ENCODE data around the gene MUCL3. TPM values are rescaled to one million over a fixed set of nuclear protein-coding genes. Genes with fewer than 3 reads are reported as not detected.

MUCL3 gene
- total RNA-seq, 2 experiments from 2014 or later: not detected

DNA sequence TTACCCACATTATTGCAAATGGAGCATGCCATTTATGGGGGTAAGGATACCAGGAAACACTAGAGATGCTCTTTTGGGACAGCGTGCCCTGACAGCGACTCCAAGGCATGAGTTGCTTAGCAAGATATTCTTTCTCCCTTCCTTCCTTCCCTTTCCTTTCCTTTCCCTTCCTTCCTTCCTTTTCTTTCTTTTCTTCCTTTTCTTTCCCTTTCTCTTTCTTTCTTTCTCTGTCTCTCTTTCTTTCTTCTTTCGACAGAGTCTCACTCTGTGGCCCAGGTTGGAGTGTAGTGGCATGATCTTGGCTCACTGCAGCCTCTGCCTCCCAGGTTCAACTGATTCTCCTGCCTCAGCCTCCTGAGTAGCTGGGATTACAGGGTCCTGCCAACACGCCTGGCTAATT is 3.3 kb downstream of the MUCL3 start:
- no TSS peak for BruUV-seq (replicated peaks)
- H3K4me2 ChIP-seq (ENCODE audit: low read length): no peak overlapping the region
- CTCF ChIA-PET (ENCODE audit: unreplicated experiment): no interaction called here
- no peaks in the 10 kb centered on the region for H3K9me3 ChIP-seq (ENCODE audit: low read length)
- H3K9me2 ChIP-seq (ENCODE audit: insufficient read depth, low read length): no peaks in the 10 kb centered on the region
- no peaks in the 10 kb centered on the region for H3K79me2 ChIP-seq (ENCODE audit: insufficient read depth, low read depth, low read length)
- intact Hi-C loops (cut with micrococcal nuclease; ENCODE audit: unreplicated experiment): no loop called here
- H2AFZ ChIP-seq (ENCODE audit: low read length): no peak overlapping the region
- H4K20me1 ChIP-seq (ENCODE audit: insufficient read depth, low read length): no peaks in the 10 kb centered on the region
- DNase-seq (ENCODE audit: low spot score): no peak
- H3K36me3 ChIP-seq (ENCODE audit: insufficient read depth, low read length): no peaks in the 10 kb centered on the region
- no peak overlapping the region for H3K27ac ChIP-seq (ENCODE audit: low read depth, low read length, poor library complexity, severe bottlenecking)
- H3K4me3 ChIP-seq (ENCODE audit: low read depth, low read length, poor library complexity, severe bottlenecking): no peak overlapping the region
- TF ChIP-seq EZH2phosphoT487 (IDR thresholded peaks at IDR 0.05; ENCODE audit: borderline replicate concordance, low read depth, low read length) (no peak), CTCF (conservative IDR thresholded peaks at IDR 0.05; ENCODE audit: low read length) (no peak)
- no peaks in the 10 kb centered on the region for H3K4me1 ChIP-seq (ENCODE audit: insufficient read depth, low read length, poor library complexity, severe bottlenecking)
- POLR2A ChIA-PET: no interaction called here

DNA sequence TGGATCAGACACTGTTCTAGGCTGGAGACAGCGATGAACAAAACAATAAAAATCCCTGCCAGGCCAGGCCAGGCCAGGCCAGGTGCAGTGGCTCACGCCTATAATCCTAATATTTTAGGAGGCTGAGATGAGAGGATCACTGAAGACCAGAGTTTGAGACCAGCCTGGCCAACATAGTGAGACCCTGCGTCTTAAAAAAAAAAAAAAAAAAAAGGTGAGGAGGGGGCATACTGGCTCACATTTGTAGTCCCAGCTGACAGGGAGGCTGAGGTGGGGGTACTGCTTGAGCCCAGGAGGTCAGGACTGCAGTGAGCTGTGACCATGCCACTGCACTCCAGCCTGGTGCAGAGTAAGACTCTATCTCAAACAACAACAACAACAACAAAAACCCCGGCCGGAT is 4.5 kb downstream of the MUCL3 start:
- no peak overlapping the region for H2AFZ ChIP-seq (ENCODE audit: low read length)

More for the DNA sequence above, 4.5 kb downstream of the MUCL3 start:
- H3K4me3 ChIP-seq (ENCODE audit: low read depth, low read length, poor library complexity, severe bottlenecking): no peak overlapping the region
- H3K9me3 ChIP-seq (ENCODE audit: low read length): no peaks in the 10 kb centered on the region
- CTCF ChIA-PET (ENCODE audit: unreplicated experiment): no interaction called here
- H3K9me2 ChIP-seq (ENCODE audit: insufficient read depth, low read length): no peaks in the 10 kb centered on the region
- no peaks in the 10 kb centered on the region for H3K36me3 ChIP-seq (ENCODE audit: insufficient read depth, low read length)
- intact Hi-C loops (cut with micrococcal nuclease; ENCODE audit: unreplicated experiment): no loop called here
- BruUV-seq (replicated peaks): no TSS peak
- H3K4me2 ChIP-seq (ENCODE audit: low read length): no peak overlapping the region
- DNase-seq (ENCODE audit: low spot score): no peak
- no peaks in the 10 kb centered on the region for H3K4me1 ChIP-seq (ENCODE audit: insufficient read depth, low read length, poor library complexity, severe bottlenecking)
- H3K79me2 ChIP-seq (ENCODE audit: insufficient read depth, low read depth, low read length): no peaks in the 10 kb centered on the region
- H4K20me1 ChIP-seq (ENCODE audit: insufficient read depth, low read length): no peaks in the 10 kb centered on the region
- POLR2A ChIA-PET: interaction anchor here (0.5 kb wide), 1 partner anchor 121 kb away, joined by 3 read pairs; no protein-coding TSS in a partner anchor
- no peak overlapping the region for H3K27ac ChIP-seq (ENCODE audit: low read depth, low read length, poor library complexity, severe bottlenecking)
- TF ChIP-seq CTCF (conservative IDR thresholded peaks at IDR 0.05; ENCODE audit: low read length) (no peak), EZH2phosphoT487 (IDR thresholded peaks at IDR 0.05; ENCODE audit: borderline replicate concordance, low read depth, low read length) (no peak)

Data from OCI-LY7 (cell line).